ENCODE results near the gene PHC2.

DNA sequence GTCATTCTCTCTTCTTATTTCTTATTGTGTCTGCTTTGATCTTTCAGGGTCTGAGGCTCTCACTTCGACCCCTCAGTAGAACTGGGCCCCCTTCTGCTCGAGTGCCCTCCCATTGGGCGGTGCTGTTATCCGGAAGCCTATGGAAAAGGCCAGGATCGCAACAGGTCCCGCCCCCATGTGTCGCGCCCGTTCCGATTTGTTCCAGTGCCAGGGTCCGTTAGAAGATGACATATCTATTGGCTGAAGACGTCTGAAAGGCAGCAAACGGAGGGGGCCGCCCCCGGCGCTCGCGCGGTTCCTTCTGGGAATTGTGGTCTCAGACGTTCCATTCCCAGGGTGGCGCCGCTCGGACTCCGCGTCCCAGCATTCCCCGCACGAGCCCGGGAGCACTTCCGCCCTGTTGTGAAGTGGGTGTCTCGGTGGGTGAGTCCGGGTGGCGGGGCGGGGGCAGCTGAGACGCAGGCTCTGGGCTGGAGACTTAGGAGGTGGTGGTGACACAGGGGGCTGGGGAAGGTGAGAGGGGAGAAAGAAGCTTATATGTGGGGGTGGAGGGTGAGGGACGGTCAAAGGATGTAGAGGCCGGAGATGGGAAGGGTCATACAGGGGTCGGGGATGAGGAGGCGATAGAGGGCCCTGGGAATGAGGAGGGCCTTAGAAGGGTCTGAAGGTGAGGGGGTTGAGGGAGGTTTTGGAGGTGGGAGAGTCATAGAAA, 41.5 kb upstream of the PHC2 start, which contains the start of gene ZSCAN20:
- TF ChIP-seq, protein P1, sequence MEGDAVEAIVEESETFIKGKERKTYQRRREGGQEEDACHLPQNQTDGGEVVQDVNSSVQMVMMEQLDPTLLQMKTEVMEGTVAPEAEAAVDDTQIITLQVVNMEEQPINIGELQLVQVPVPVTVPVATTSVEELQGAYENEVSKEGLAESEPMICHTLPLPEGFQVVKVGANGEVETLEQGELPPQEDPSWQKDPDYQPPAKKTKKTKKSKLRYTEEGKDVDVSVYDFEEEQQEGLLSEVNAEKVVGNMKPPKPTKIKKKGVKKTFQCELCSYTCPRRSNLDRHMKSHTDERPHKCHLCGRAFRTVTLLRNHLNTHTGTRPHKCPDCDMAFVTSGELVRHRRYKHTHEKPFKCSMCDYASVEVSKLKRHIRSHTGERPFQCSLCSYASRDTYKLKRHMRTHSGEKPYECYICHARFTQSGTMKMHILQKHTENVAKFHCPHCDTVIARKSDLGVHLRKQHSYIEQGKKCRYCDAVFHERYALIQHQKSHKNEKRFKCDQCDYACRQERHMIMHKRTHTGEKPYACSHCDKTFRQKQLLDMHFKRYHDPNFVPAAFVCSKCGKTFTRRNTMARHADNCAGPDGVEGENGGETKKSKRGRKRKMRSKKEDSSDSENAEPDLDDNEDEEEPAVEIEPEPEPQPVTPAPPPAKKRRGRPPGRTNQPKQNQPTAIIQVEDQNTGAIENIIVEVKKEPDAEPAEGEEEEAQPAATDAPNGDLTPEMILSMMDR (IDR thresholded peaks at IDR 0.05) = peak in 1 of 3 experiments; percentile 17
- TF ChIP-seq POLR2A (IDR thresholded peaks at IDR 0.05) = no peak
